Measurements from ENCODE around the gene IAH1. TPM values are rescaled to one million over a fixed set of nuclear protein-coding genes. Genes with fewer than 3 reads are reported as not detected.

IAH1 gene
- total and polyA plus RNA-seq, 2 donors from 2014 or later, result 52.7 to 97.0 TPM

GRCh38 chr2:9477914-9478313 lies 3.6 kb downstream of the IAH1 start:
- H3K4me1 ChIP-seq (ENCODE audit: control insufficient read depth in 2 of 3, insufficient read depth in 2 of 3, low read depth in 1 of 3, low read length in 3 of 3), result peaks cover 0 to 8% (median 0%) of the 10 kb centered on the region in 3 donors
- DNase-seq, result no peak
- no peak overlapping the region for H3K9ac ChIP-seq (ENCODE audit: low read length in 3 of 3)
- H3K27ac ChIP-seq (ENCODE audit: low read depth in 2 of 2, low read length in 2 of 2), result no peak overlapping the region
- H3K9me3 ChIP-seq (ENCODE audit: control insufficient read depth in 2 of 3, insufficient read depth in 1 of 3, low read length in 3 of 3), result no peaks in the 10 kb centered on the region
- TF ChIP-seq CTCF (IDR thresholded peaks at IDR 0.05; ENCODE audit: borderline replicate concordance, extremely low read depth, insufficient read depth), result no peak
- H3K36me3 ChIP-seq (ENCODE audit: control insufficient read depth in 2 of 3, insufficient read depth in 3 of 3, low read length in 3 of 3), result peaks cover 5 to 36% (median 18%) of the 10 kb centered on the region in 3 donors
- H3K4me3 ChIP-seq (ENCODE audit: low read length in 3 of 3), result no peak overlapping the region
- intact Hi-C loops (cut with DNase I), result no loop called here
- FAIRE-seq, result no peak
- no peaks in the 10 kb centered on the region for H3K27me3 ChIP-seq (ENCODE audit: control insufficient read depth, insufficient read depth, low read length)

DNA sequence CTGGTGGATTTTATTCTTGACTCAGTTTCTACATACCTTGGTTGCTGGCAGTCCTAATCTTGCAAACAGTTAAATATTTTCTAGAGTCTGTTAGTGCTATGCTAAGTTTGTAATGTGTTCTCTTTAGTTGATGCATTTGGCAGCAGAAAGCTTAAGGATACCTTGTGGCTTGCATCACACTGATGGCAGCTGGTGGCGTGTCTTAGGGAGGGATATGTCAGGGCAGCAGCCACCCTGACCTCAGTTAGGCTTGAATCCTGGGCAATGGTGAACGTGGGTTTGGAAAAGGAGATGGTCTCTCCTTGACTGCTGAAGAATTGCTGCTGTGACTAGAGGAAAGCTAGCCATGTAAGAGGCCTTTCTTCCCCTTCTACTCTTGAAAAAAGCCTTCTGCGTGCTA lies 4.2 kb downstream of the IAH1 start:
- Histone ChIP-seq H3K36me3 (ENCODE audit: control insufficient read depth in 2 of 3, insufficient read depth in 3 of 3, low read length in 3 of 3) (peaks cover 5 to 42% (median 21%) of the 10 kb centered on the region in 3 donors), H3K4me1 (ENCODE audit: control insufficient read depth in 2 of 3, insufficient read depth in 2 of 3, low read depth in 1 of 3, low read length in 3 of 3) (peaks cover 0 to 6% (median 0%) of the 10 kb centered on the region in 3 donors), H3K9me3 (ENCODE audit: control insufficient read depth in 2 of 3, insufficient read depth in 1 of 3, low read length in 3 of 3) (no peaks in the 10 kb centered on the region), H3K27me3 (ENCODE audit: control insufficient read depth, insufficient read depth, low read length) (no peaks in the 10 kb centered on the region), H3K9ac (ENCODE audit: low read length in 3 of 3) (no peak overlapping the region), H3K27ac (ENCODE audit: low read depth in 2 of 2, low read length in 2 of 2) (no peak overlapping the region), H3K4me3 (ENCODE audit: low read length in 3 of 3) (no peak overlapping the region)
- FAIRE-seq, result no peak
- no peak for TF ChIP-seq CTCF (IDR thresholded peaks at IDR 0.05; ENCODE audit: borderline replicate concordance, extremely low read depth, insufficient read depth)
- no peak for DNase-seq
- intact Hi-C loops (cut with DNase I), result no loop called here

GRCh38 chr2:9480157-9480556 lies 5.8 kb downstream of the IAH1 start:
- Histone ChIP-seq H3K27ac (ENCODE audit: low read depth in 2 of 2, low read length in 2 of 2) (no peak overlapping the region), H3K9me3 (ENCODE audit: control insufficient read depth in 2 of 3, insufficient read depth in 1 of 3, low read length in 3 of 3) (no peaks in the 10 kb centered on the region), H3K27me3 (ENCODE audit: control insufficient read depth, insufficient read depth, low read length) (no peaks in the 10 kb centered on the region), H3K4me1 (ENCODE audit: control insufficient read depth in 2 of 3, insufficient read depth in 2 of 3, low read depth in 1 of 3, low read length in 3 of 3) (no peaks in the 10 kb centered on the region), H3K36me3 (ENCODE audit: control insufficient read depth in 2 of 3, insufficient read depth in 3 of 3, low read length in 3 of 3) (peaks cover 10 to 58% (median 33%) of the 10 kb centered on the region in 3 donors), H3K9ac (ENCODE audit: low read length in 3 of 3) (no peak overlapping the region), H3K4me3 (ENCODE audit: low read length in 3 of 3) (no peak overlapping the region)
- TF ChIP-seq CTCF (IDR thresholded peaks at IDR 0.05; ENCODE audit: borderline replicate concordance, extremely low read depth, insufficient read depth), result no peak
- FAIRE-seq, result no peak
- intact Hi-C loops (cut with DNase I), result no loop called here
- no peak for DNase-seq

GRCh38 chr2:9483107-9483506 lies 8.8 kb downstream of the IAH1 start:
- Histone ChIP-seq H3K9ac (ENCODE audit: low read length in 3 of 3) (no peak overlapping the region), H3K27ac (ENCODE audit: low read depth in 2 of 2, low read length in 2 of 2) (no peak overlapping the region), H3K36me3 (ENCODE audit: control insufficient read depth in 2 of 3, insufficient read depth in 3 of 3, low read length in 3 of 3) (peaks cover 14 to 82% (median 46%) of the 10 kb centered on the region in 3 donors), H3K4me1 (ENCODE audit: control insufficient read depth in 2 of 3, insufficient read depth in 2 of 3, low read depth in 1 of 3, low read length in 3 of 3) (no peaks in the 10 kb centered on the region), H3K27me3 (ENCODE audit: control insufficient read depth, insufficient read depth, low read length) (no peaks in the 10 kb centered on the region), H3K9me3 (ENCODE audit: control insufficient read depth in 2 of 3, insufficient read depth in 1 of 3, low read length in 3 of 3) (no peaks in the 10 kb centered on the region), H3K4me3 (ENCODE audit: low read length in 3 of 3) (no peak overlapping the region)
- TF ChIP-seq CTCF (IDR thresholded peaks at IDR 0.05; ENCODE audit: borderline replicate concordance, extremely low read depth, insufficient read depth), result no peak
- DNase-seq (no peak), FAIRE-seq (no peak)
- intact Hi-C loops (cut with DNase I), result no loop called here
